ENCODE results near the gene F8A2. TPM values are rescaled to one million over a fixed set of nuclear protein-coding genes. Genes with fewer than 3 reads are reported as not detected.
A peak's percentile ranks its signal among the peaks of the same experiment; 100 is the strongest.
"Not testable (repeated sequence)": the region's sequence is repeated elsewhere in the genome, so short reads cannot be mapped to it uniquely, and the experiment has no call there.

Gene F8A2
- total RNA-seq (2014; rRNA removed; shearing (Covaris generic); ENCODE audit: low replicate concordance), result not detected in 2 replicates

GRCh38 chrX:155381843-155382528 lies at the start of gene F8A2:
F8A2 (plus strand) TSS chrX:155382095; CDS start chrX:155382115, 20 bp downstream.
- not testable (repeated sequence) for H3K4me3 ChIP-seq, H3K27me3 ChIP-seq, H3K9me3 ChIP-seq, H3K36me3 ChIP-seq, DNase-seq

GRCh38 chrX:155333544-155334100 lies 48.3 kb upstream of the F8A2 start:
- Histone ChIP-seq H3K36me3 (no peaks in the 10 kb centered on the region), H3K27me3 (no peaks in the 10 kb centered on the region), H3K4me3 (no peak overlapping the region), H3K9me3 (no peaks in the 10 kb centered on the region)
- DNase-seq, result no peak

GRCh38 chrX:155334486-155335336 lies 47.2 kb upstream of the F8A2 start, which contains the start of gene CLIC2:
CLIC2 (minus strand) TSS chrX:155334614; CDS start chrX:155334427, 187 bp downstream.
- no peaks in the 10 kb centered on the region for H3K27me3 ChIP-seq
- H3K4me3 ChIP-seq, result no peak within 1 kb of the TSS
- peak; percentile 85 for DNase-seq
- H3K36me3 ChIP-seq, result no peaks in the 10 kb centered on the region
- no peaks in the 10 kb centered on the region for H3K9me3 ChIP-seq

GRCh38 chrX:155335337-155335712 lies 46.6 kb upstream of the F8A2 start:
- not testable (repeated sequence) for H3K27me3 ChIP-seq, H3K9me3 ChIP-seq, H3K36me3 ChIP-seq, H3K4me3 ChIP-seq, DNase-seq

- not testable (repeated sequence) for H3K9me3 ChIP-seq, H3K4me3 ChIP-seq, H3K36me3 ChIP-seq, H3K27me3 ChIP-seq, DNase-seq
Measured at GRCh38 chrX:155345689-155346088, 36.2 kb upstream of the F8A2 start.

GRCh38 chrX:155349448-155349847 lies 32.4 kb upstream of the F8A2 start:
- H3K4me3 ChIP-seq, H3K9me3 ChIP-seq, H3K36me3 ChIP-seq, DNase-seq, H3K27me3 ChIP-seq: not testable (repeated sequence)

- H3K36me3 ChIP-seq, DNase-seq, H3K9me3 ChIP-seq, H3K27me3 ChIP-seq, H3K4me3 ChIP-seq: not testable (repeated sequence)
Measured at GRCh38 chrX:155363712-155364111, 18.2 kb upstream of the F8A2 start.

GRCh38 chrX:155373777-155374458 lies 8.0 kb upstream of the F8A2 start:
- H3K27me3 ChIP-seq, DNase-seq, H3K4me3 ChIP-seq, H3K9me3 ChIP-seq, H3K36me3 ChIP-seq: not testable (repeated sequence)

GRCh38 chrX:155379802-155380201 lies 2.1 kb upstream of the F8A2 start:
- H3K36me3 ChIP-seq, H3K9me3 ChIP-seq, H3K27me3 ChIP-seq, DNase-seq, H3K4me3 ChIP-seq: not testable (repeated sequence)

- not testable (repeated sequence) for H3K36me3 ChIP-seq, H3K27me3 ChIP-seq, H3K4me3 ChIP-seq, H3K9me3 ChIP-seq, DNase-seq
Measured at GRCh38 chrX:155382529-155382967, 653 bp downstream of the F8A2 start.

GRCh38 chrX:155389634-155390033 lies 7.7 kb downstream of the F8A2 start:
- no peaks in the 10 kb centered on the region for H3K9me3 ChIP-seq
- no peak for DNase-seq
- H3K4me3 ChIP-seq, result no peak overlapping the region
- no peaks in the 10 kb centered on the region for H3K27me3 ChIP-seq
- no peaks in the 10 kb centered on the region for H3K36me3 ChIP-seq

- not testable (repeated sequence) for H3K9me3 ChIP-seq, H3K27me3 ChIP-seq, H3K4me3 ChIP-seq, H3K36me3 ChIP-seq, DNase-seq
Measured at GRCh38 chrX:155394747-155395276, 12.9 kb downstream of the F8A2 start.

- Histone ChIP-seq H3K4me3 (no peak overlapping the region), H3K27me3 (no peaks in the 10 kb centered on the region), H3K9me3 (no peaks in the 10 kb centered on the region), H3K36me3 (no peaks in the 10 kb centered on the region)
- DNase-seq, result no peak
Measured at GRCh38 chrX:155406429-155406828, 24.5 kb downstream of the F8A2 start.

GRCh38 chrX:155417769-155418168 lies 35.9 kb downstream of the F8A2 start:
- DNase-seq, result no peak
- Histone ChIP-seq H3K27me3 (no peaks in the 10 kb centered on the region), H3K36me3 (no peaks in the 10 kb centered on the region), H3K9me3 (no peaks in the 10 kb centered on the region), H3K4me3 (no peak overlapping the region)
